Renal cortex interstitium (tissue), 11 donors: ENCODE data around the gene ECM1. TPM values are rescaled to one million over a fixed set of nuclear protein-coding genes. Genes with fewer than 3 reads are reported as not detected.
A peak's percentile ranks its signal among the peaks of the same experiment; 100 is the strongest.

Experiments
- DNase-seq, 11 donors: peaks; one replicate each; pipeline ENCODE4 v3.0.0-alpha.2; 2013; ENCODE audit warnings: low read depth in 9 of 11, low spot score in 4 of 11; ENCODE audit errors: extremely low read depth in 1 of 11
- polyA plus RNA-seq, 3 donors: library from polyadenylated mRNA; unstranded; fragments of 120-200 nt; gene quantifications; one replicate each; pipeline ENCODE4 v1.2.1, GENCODE V29; 2013; ENCODE audit not compliant: insufficient read length in 3 of 3

Gene ECM1
- polyA plus RNA-seq, 3 donors: 10.2 to 14.4 (median 13.1) TPM

DNA sequence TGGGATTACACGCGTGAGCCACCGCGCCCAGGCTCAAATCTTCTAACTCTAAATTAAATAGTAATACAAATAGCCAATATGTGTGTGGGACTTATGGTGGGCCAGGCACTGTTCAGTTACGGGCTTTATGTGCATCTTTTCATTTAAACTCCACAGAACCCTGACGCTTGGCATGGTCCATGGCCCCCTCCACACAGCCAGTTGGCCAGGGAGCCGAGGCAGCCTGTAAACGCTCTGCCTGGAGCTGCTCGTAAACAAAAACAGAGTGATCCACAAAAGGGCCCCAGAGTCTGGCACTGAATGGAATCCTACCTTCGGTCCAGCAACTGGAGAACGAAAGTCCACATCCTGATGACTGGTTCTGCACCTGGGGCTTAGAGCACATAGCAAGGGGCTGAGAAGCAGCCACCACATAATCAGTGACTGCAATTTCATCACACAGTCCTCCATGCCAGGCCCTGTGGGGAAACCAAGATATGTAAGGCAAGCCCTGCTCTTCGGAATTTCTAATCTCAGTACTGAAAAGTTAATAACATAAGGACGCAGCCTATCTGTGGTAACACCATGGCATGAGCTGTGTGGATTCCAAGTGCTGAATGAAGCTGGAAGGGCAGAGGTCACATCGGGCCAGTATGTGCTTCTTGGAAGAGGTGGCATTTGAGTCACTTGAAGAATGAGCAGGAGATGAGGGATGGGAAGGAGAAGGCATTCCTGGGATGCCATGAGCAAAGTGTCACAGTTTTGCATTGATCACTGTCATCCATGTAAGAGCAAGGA lies 27.8 kb downstream of the ECM1 start:
- DNase-seq: no peak

DNA sequence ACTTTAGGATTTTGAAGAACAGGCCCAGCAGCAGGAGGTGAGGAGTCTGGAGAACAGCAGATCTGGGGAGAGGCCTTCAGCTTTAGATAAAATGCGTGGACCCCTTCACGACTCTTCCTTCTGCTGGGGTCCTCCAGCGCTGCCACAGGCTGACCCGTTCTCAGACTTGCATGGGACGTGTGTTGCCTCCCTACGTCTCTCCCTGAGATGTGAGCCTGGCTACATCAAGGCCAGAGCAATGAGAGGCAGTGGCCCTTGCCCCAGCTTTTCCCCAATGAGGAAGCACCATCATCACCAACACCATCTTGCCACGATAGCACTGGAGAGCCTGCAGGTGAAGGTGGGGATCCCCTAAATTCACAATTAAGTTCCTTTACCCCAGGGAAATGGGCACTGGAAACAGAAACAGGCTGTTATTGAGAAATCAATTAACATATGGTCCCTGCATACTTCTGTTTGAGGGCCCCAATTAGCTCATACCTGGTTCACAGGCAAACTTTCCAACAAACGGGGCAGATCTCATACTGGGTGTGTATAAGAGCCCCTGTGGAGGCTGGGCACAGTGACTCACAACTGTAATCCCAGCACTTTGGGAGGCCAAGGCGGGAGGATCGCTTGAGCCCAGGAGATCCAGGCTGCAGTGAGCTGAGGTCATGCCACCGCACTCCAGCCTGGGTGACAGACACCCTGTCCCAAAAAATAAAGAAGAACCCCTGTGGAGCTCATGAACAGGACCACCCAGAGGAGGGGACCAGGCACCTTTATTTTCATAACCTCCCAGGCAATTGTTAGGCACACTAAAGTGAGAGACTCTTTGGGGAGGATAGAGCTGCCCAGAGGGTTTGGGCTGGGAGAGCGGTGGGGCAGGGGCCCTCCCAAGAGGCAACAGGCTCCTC lies 29.2 kb downstream of the ECM1 start:
- no peak for DNase-seq

DNA sequence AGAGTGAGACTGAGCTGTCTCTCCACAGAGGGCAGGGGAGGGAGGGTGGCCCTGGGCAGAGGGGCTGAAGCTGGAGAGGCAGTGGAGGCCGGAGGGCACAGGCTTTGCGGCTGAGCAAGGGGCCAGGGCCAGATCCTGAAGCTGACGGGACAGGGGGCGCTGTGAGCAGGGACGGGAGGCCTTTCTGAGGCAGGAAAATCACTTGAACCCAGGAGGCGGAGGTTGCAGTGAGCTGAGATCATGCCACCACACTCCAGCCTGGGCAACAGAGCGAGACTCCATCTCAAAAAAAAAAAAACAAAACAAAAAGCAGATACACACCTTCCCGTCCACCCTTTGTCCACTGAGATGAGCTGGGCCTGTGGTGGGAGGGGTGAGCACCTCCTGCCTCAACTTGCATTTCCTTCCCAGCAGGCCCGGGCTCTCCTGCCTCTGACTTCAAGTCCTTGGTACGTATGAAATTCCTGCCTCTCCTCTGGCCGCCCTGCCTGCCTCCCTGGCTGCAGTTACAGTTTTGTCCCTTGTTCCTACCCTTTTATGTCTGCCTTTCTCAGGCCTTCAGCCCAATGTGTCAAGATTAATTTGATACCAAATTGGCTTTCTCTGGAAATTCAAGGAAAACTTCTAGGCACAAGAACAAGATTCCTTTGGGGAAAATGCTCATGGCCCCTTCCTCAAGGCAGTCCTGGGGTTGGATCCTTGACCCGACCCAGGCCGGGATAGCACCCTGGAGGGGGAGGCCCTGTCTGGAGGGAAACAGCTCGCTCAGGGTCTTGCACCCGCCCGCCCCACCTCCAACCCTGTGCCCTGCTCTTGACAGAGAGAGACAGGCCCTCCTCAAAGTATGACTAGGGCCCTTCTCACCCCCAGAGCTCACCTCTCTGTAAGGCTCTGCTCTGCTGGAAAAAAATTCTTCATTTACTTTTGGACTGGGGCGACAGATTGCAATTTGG lies 30.1 kb downstream of the ECM1 start:
- no peak for DNase-seq

DNA sequence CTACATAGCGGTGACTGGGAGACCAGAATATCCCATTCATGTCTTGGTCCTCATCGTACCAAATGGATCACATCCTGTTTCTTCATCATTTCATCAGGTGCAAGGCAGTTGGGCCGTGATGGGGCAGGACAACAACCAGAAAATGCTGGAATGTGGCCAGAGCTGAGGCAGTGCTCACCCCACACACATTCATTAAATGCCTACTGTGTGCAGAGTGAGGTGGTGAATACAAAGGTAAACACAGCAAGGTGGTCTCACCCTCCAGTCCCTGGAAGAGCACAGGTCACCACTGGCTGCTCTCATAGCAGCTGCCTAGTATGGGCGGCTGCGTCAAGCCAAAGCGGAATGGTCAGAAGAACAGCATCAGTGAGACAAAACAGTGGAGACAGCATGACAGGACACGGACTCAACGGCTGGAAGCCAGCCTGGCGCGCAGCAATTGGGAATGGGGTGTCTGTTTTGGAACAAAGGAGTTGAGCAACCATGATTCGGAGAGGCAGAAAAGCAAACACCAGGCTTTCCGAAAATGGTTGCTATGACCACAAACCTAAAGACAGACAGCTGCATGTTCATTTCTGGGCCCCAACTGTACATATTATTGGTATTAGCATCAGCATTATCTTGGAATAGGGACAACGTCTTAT lies 35.7 kb downstream of the ECM1 start:
- no peak for DNase-seq

DNA sequence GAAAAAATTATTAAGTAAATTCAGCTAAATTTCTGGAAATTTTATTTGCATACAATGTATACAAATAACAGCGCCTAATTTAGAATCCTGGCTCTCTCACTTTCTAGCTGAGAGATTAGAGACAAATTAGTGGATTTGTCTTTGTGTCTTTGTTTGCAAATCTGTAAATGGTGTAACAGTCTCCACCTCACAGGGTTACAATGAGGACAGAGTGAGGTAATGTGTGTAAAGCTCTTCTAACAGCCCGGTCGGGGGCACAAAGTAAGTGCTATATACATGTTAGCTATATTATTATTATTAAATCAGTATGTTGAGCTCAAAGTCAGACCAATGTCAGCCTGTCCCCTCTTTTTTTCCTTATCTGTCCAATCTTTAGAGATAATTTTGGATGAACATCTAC lies 36.3 kb downstream of the ECM1 start:
- DNase-seq: no peak

DNA sequence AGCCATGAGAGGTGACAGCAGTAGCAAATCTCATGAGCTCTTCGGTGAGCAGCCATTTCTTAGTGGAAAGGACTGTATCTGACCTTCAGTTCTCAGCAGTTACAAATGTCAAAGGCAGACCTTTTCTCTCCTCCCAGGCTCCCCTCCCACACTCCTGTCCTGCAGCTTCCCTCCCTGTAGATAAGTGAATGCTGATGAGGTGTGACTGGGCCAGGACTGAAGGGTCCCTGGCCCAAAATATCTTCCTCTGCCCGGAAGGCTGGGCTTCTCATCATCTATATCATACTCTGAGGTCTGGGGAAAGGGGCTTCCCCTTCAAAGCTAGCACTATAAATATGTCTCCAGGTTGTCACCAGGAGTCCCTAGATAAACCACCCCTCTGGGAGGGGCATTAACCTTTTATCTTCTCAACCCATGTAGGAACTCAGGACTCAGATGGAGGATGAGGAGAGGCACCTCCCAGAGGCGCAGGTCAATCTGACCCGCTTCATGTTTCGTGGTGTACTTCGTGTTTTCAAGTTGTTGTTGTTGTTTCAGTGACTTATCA lies 37.6 kb downstream of the ECM1 start:
- no peak for DNase-seq

DNA sequence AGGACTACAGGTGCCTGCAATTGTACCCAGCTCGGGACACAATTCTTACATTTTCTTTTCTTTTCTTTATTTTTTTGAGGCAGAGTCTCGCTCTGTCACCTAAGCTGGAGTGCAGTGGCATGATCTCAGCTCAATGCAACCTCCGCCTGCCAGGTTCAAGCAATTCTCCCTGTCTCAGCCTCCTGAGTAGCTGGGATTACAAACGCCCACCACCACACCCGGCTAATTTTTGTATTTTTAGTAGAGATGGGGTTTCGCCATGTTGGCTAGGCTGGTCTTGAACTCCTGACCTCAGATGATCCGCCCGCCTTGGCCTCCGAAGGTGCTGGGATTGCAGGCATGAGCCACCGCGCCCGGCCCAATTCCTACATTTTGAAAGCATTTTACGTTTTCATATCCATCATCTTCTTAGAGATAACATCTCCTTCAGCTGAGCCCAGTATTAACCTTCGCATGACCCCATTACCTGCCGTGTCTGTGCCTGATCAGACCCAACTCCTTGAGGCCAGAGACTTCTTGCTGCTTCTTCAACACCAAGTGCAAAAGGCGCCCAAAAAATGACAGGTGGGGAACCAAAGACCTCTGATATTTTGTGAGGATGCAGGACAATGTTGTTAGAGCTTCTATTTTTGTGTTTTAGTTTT lies 38.5 kb downstream of the ECM1 start:
- DNase-seq: no peak

DNA sequence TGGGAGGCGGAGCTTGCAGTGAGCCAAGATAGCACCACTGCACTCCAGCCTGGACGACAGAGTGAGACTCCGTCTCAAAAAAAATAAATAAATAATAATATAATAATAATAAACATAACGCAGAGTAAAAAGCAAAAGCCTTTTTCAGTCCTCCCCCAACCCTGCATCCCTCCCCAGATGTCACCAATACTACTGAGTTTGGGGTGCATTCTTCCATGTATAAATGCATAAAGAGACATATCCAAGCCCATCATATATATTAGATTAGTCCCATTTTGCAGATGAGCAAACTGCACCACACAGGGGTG lies 40.4 kb downstream of the ECM1 start:
- no peak for DNase-seq

DNA sequence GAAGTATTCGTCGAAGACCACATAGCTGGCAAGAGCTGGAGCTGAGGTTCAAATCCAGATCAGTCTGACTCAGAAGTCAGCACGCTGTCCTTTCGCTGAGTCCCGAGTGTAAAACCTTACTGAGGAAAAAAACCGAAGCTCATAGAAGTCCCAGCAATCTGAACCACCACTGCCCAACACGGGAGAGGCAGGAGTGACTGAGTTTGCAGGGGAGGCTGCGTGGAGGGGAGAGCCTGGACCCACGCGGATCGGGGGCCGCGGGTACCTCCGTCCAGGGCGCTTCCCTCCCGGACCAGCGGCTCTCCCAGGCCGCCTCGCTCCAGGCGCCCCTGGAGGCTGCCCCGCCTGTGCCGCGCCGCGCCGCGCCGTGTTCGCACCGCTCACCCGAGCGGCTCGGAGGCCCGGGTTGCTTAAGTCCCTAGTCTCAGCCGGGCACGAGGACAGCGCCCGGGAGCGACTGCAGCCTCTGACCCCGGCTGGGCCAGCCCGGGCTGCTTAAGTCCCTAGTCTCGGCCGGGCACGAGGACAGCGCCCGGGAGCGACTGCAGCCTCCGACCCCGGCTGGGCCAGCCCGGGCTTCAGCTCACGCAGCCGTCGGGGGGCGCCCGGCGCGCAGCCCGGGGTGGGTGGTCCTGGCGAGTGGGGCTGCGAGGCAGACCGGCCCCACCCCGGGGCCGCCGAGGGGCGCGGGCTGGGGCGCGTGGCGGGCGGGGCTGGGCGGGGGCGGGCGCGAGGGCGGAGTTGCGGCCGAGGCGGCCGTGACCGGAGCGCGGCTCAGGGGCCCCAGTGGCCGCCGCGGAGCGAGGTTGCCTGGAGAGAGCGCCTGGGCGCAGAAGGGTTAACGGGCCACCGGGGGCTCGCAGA lies 41.0 kb downstream of the ECM1 start, which contains the start of gene ADAMTSL4:
Gene ADAMTSL4, plus strand, starts transcription at position 777 of the 864 bp plus-strand sequence. CDS start 2,881 bp downstream, outside the sequence.
- DNase-seq: no peak

DNA sequence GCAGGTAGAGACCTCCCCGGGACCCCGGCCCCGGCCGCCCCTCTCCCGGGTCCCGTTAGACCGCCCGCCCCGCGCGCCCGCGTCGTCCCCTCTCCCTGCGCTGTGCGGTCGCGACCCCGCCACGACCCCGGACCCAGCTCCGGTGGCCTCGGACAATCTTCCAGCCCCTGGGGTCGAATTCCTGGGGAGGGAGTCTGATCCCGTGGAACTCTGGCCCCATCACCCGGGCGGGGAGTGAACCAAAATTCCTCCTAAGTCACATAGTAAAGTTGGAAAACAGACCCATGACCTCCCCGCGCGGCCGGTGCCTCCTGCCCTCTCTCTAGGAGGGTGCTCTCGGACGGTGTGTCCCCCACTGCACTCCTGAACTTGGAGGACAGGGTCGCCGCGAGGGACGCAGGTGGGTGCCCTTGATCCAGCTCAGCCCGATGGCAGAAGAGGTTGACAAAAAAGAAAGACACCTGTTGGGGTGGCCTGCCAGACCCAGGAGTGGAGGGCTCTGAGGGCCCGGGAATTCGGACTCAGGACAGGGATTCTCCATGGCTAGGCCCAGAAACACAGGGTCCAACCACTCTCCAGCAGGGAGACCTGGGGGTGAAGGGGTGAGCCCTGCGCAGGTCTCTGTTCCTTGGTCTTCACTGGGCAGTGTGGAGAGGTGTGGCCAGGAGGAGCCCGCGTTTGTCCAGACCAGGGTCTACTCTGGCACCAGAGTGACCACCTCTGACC lies 41.8 kb downstream of the ECM1 start:
- DNase-seq: no peak

DNA sequence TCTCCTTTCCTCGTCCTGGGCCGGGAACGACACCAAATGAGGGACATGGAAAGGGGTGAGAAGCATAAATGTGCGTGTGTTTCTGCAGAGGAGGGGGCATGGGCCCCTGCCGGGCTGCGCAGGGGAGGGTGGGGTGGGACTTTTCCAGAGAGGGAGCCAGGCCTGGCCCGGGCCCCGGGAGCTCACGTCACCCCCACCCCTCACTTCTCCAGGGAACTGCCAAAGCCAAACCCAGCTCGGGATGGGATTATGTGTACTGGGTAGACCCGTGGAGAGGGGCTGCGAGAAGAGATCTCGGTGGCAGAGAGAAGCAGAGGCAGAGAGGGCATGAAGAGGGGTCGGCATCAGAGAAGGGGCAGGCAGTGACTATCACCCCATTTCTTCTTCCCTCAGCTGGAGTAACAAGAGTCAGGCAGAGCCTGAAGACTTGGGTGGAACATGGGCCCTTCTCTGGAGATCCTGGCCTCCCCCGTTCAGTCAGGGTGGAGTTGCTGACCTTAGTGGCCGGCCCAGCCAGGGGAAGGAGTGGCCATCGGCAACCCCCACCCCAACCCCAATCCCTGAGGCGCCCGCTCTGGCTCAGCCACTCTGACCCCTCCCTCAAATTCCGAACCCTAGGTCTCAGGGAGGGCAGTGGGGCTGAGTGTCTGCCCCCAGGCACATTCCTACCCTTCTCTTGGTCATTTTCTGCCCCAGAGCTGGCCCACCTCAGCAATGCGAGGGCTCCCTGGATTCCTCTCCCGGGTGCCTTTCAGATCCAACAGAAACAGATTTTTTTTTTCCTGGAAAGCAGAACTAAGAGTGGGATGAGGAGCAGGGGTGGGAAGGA lies 42.5 kb downstream of the ECM1 start:
- no peak for DNase-seq

DNA sequence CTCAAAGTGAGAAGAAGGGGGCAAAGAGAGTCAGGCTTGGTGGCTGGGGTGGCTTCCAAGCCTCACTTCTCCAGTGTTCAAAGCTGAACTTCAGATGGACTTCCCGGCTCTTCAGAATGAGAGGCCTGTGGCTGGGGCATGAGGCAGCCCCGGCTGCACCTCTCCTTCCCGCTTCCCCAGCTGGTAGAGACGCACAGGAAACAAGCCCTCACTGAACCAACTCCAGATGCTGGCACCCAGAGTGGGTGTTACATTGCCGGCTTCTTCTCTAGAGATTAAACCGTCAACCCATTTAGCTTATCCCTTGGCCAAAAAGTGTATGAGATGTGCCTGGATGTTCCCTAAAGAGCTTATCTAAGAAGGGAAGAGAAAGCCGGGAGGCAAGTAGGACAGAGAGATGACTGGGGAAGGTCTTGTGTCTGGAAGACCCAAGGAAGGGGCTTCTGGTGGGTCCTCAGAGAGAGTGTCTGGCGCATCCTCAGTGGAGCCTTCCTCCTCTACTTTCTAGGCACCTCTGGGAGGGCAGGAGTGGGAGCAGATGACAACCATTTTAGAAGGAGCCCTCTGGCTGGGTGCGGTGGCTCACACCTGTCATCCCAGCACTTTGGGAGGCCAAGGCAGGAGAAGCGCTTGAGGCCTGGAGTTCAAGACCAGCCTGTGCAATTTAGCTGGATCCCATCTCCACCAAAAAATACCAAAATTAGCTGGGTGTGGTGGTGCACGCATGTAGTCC lies 43.3 kb downstream of the ECM1 start:
- DNase-seq: no peak

DNA sequence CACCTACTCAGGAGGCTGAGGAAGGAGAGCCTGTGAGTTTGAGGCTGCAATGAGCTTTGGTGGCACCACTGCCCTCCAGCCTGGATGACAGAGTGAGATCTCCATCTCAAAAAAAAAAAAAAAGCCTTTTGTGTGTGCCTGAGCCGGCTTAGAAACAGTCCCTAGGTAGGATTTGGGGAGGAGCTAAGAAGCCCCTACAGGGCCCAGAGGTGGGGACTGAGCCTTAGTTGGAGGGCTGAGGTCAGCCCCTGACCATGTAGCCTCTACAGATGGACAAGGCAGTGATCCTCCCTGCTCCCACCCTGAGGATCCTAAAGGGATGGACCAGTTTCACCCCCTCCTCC lies 43.8 kb downstream of the ECM1 start:
- no peak for DNase-seq

DNA sequence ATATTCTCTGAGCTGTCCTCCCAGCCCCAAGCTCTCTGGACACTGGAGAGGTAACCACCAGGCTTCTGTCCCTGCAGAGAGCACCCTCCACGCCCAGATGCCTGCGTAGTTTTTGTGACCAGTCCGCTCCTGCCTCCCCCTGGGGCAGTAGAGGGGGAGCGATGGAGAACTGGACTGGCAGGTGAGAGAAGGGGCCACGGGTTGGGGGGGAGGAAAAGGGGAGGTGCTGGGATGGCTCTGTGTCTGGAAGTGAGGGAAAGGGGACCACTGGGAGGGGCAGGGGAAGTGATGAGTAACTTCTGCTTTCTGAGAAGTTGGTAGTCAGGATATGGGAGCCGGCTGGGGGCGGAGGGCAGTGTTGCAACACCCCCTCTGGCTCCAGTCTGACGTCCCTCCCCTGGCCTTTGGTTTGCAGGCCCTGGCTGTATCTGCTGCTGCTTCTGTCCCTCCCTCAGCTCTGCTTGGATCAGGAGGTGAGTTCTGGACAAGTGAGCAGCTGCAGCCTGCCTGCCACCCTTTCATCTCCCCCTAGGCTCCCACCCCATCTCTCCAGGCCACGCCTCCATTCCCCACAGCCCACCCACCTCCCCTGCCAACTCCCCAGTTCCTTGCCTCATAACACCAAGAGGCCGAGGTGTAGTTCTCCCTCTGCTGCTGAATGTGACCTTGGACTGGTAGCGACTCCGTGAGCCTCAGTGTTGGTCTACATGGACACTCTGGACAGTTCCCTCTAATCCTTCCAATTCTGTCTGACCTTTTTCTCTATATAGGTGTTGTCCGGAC lies 44.4 kb downstream of the ECM1 start:
- peak in 3 of 11 donors; percentile 66 to 78 (median 73) for DNase-seq
